ENCODE data around the gene ABCC9.

ABCC9 gene

DNA sequence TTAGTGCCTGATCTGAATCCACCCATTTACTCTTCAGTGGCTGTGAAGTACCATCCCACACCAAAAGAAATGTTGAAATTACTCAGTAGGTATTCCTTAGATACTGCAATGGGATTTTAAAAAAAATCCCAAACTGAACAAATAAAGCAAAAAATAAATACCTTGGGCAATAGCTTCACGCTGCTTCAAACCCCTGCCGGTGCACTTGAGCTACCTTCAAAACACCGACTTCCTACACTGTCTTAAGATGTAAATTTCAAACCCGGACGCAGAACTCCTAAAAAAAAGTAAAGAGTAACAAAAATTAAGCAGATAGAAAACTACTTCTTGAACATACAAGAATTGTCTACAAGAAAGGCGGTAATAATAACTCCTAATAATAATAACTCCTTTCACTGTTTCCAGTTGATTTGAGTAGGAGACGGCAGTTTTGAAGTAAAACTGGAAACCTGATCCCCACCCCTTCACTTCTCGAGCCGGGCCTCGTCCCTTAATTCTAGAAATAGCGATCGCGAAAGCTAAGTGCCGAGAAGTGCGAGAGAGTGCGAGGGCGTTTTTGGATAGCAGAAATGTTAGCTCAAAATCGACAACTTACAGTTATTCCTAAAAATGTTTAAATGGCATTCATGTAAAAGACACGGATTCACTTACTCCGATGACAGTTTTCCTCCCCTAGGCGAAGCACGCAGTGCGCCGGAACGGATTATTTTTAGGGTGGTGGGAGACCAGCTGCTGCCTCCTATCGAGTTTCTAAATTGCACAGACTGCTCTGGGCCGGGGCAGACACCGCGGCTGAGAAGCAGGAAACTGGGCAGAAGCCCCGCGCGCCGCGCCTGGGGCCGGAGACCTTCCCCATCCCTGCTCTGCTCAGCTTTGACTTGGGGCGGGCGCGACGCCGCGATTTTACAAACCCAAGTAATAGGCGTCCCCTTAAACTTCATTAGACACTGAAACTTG is at the start of gene ABCC9:
ABCC9 (minus strand) TSS at position 878 of the 957 bp plus-strand sequence. CDS start 4,752 bp downstream, outside the sequence.
- DNase-seq = no peak

DNA sequence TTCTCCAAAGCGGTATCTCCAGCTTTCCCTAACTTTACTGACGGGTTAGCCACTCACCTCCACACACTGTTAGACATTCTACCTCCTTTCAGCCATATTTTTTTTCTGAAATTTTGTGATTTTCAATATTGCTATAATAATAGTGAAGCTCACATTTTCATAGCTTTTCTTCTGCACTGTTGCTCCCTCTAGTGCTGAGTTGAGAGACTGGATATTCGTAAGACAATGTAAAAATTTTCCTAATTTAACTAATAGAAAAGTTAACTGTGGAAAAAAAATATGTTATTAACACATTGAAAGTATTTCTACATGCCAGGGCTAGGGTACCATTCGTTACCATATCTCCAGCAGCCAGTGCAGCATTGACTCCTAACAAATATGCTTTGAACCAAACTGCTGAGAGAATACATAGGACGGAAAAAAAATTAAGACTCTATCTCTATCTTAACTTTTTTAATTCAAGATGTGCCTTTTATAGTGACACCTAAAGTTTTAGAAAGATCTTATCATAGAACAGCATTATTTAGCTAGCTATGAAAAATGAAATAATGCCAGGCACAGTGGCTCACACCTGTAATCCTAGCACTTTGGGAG is 48.7 kb upstream of the ABCC9 start:
- DNase-seq = no peak

DNA sequence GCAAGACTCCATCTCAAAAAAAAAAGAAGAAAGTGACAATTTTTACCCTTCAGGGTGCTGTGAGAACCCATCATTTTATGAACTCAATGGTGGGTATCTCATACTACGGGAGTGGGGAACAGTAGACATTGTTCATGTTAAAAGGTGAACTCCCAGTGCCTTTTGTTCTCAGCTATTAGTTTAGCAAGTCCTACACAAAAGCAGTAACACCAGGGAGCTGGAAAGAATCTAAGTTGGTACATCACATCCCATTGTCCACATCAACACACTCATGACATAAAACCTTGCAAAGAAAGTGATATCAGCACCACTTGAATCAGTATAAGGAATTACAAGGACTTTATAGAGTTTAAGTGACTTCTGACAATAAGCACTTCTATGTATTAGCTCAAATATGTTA is 47.4 kb upstream of the ABCC9 start:
- no peak for DNase-seq

DNA sequence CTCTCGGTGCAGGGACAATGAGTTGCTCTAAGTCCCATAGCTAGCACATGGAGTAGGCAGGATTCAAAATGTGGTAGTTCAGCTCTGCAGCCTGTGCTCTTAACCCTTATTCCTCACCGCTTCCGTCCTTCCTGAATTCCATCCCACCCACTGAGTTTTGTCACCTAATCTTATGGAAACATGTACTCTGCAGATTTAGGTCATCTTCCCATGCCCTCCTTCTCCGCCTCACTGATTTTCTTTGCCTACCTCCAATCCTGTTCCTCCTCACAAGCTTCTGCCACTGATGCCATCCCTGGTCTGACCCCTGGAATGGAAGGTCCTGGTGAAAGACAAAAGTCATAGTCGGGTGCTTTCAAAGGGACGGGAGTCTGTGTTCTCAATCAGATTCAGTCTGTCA is 46.5 kb upstream of the ABCC9 start:
- no peak for DNase-seq

DNA sequence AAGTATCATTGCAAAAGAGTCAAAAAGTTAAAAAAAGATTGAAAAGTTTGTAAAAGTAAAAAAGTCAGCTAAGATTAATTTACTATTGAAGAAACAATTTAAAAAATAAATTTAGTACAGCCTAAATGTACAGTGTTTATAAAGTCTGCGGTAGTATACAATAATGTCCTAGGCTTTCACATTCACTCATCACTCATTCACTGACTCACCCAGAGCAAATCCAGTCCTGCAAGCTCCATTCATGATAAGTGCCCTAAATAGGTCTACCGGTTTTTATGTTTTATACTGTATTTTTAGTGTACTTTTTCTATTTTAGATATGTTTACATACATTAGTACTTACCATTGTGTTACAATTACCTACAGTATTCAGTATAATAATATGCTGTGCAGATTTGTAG is 43.9 kb upstream of the ABCC9 start:
- DNase-seq = no peak

DNA sequence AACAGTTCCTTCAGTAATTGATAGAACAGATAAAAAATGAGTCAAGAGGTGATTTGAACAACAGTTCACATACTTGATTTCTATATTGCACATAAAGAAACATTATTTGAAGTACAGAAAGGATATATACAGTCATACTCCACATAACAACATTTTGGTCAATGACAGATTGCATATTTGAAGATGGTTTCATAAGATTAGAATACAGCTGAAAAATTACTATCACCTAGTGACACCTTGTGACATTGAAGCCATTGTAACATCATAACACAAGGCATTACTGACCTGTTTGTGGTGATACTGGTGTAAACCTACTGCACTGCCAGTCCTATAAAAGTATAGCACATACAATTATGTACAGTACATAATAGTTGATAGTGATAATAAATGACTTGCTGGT is 43.1 kb upstream of the ABCC9 start:
- no peak for DNase-seq

DNA sequence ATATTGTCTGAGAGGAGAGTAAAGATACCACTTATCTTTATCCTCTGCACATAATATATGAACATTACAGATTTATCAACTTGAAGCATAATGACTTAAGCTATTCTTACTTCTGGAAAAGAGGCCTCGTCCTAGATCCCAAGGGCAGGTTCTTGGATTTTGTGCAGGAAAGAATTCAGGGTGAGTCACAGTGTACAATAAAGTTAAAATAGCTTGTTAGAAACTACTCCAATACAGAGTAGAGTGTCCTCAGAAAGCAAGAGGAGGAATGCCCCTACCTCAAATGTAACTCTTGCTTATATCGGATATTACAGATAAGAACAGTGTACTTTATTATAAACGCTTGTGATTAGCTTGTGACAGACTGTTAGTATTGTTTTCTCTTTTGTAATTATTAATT is 41.9 kb upstream of the ABCC9 start:
- DNase-seq = no peak

DNA sequence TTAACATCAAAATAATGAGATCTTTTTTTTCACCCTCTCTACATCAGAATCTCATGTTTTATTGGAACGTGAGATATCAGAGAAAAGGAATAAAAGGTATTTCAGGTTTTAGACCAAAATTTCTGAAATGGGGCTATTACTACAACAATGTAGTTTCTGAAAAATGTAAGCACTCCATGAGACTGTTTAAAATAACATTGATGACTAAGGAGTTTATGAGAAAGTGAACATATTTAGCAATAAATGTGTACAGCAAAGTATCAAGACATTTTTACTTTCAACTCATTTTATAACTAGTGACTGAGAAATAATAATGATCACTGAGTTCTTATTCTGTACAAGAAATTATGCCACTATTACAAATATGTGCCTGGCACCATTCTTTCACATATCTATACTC is 39.3 kb upstream of the ABCC9 start:
- DNase-seq = no peak

DNA sequence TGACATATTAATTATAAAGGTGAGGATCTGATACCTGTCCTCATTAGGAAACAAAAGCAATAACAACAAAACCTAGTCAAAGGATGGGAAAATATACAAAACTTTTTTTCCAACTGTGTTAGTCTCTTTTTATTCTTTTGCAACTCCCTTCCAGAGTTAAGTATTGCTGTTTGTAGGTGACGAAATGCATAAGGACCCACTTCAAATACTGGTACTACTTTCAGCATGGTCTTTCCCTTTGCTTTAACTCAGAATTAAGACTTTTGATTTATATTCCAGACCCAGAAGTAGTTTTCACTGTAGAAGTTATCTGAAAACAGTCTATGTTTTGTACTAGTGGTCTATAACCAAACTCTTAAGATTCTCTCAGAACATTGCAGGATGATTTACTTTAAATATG is 34.1 kb upstream of the ABCC9 start:
- DNase-seq = no peak

DNA sequence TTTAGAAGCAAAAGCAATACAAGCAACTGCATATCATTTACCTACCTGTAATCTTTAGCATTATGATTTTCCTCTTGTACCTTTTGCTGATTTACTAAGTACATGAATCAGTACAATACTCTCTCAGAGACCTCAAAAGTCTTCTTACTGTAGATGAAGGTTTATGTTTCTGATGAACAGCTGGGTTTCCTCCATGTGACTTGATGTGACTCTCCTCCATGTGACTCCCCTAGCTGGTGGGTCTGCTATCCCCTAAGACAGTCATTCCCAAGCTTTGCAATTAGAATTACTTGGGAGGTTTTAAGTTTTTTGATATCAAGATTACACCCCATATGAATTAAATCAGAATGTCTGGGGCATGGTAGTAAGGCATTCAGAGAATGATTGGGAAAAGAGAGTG is 32.0 kb upstream of the ABCC9 start:
- no peak for DNase-seq

DNA sequence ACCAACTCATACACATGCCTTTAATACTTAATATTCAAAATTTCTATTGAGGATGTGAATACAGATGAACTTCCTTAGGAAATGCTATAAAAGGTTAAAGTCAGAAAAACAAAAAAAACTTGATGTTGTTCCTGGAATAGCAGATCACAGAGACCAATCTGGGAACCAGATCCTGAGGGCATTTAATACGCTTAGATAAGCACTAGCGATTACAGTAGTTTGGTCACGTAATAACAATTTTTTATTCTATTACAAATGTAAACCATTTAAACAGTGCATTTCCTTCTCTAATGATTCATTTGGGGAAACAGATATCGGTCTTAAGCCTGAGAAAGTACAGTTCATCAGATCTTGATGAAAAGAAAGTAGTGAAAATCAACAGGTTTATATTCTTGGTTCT is 30.8 kb upstream of the ABCC9 start:
- no peak for DNase-seq

DNA sequence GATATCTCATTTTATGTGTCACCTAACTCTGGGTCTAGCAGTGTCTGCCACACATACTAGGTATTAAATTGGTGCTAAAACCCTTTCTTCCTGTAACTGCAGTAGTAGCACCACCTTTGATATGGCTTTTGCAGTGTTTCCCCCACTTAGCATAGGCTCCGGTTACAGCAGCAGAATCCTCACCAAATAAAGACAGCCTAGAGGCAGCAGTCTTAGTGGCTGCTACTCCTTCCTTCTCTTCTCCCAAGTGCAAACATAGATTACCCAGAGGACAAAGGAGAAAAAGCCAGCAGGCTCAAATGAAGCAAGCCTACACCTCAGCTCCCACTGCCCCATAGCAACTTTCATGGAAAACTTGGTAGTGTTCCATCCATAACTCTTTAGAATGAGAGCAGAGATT is 30.1 kb upstream of the ABCC9 start:
- DNase-seq = no peak

DNA sequence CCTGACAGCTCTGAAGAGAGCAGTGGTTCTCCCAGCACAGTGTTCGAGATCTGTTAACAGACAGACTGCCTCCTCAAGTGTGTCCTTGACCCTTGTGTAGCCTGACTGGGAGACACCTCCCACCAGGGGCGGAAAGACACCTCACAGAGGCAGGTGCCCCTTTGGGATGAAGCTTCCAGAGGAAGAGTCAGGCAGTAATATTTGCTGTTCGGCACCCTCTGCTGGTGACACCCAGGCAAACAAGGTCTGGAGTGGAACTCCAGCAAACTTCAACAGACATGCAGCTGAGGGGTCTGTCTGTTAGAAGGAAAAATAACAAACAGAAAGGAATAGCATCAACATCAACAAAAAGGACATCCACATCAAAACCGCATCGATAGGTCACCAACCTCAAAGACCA is 21.6 kb upstream of the ABCC9 start:
- no peak for DNase-seq

DNA sequence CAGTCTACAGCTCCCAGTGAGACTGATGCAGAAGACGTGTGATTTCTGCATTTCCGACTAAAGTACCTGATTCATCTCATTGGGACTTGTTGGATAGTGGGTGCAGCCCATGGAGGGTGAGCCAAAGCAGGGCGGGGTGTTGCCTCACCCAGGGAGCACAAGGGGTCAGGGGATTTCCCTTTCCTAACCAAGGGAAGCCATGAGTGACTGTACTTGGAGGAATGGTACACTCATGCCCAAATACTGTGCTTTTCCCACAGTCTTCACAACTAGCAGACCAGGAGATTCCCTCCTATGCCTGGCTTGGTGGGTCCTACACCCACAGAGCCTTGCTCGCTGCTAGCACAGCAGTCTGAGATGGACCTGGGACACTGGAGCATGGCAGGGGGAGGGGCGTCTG is 21.0 kb upstream of the ABCC9 start:
- no peak for DNase-seq

DNA sequence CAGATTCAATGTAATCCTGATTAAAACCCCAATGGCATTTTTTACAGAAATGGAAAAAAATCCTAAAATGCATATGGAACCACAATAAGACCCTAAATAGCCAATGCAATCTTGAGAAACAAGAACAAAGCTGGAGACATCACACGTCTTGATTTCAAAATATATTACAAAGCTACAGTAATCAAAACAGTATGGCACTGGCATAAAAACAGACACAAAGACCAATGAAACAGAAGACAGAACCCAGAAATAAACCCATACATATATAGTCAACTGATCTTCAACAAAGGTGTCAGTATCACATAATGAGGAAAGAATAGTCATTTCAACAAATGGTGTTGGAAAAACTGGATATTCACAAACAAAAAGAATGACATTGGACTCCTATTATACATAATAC is 9.4 kb upstream of the ABCC9 start:
- DNase-seq = no peak

DNA sequence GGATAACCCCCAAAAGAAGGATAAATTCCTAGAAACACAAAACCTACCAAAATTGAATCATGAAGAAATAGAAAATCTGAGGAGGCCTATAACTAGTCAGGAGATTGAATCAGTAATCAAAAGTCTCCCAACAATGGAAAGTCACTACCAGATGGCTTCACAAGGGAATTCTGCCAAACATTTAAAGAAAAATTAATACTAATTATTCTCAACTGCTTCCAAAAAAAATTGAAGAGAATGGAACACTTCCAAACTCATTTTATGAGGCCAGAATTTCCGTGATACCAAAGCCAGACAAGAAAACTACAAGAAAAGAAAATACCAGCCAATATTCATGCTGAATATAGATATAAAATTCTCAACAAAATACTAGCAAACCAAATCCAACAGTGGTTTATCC is 7.8 kb upstream of the ABCC9 start:
- DNase-seq = no peak

DNA sequence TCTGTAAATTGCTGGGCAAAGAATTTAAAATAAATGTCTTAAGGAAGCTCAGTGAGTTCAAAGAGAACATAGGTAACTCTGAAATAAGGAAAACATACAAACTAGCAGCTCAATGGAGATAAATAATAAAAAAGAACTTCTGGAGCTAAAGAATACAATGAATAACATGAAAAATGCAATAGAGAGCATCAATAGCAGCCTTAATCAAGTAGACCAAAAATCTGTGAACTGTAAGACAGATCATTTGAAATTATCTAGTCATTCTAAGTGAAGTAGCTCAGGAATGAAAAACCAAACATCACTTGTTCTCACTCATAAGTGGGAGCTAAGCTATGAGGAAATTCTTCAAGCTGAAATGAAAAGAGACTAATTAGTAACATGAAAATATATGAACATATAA is 5.8 kb upstream of the ABCC9 start:
- no peak for DNase-seq

DNA sequence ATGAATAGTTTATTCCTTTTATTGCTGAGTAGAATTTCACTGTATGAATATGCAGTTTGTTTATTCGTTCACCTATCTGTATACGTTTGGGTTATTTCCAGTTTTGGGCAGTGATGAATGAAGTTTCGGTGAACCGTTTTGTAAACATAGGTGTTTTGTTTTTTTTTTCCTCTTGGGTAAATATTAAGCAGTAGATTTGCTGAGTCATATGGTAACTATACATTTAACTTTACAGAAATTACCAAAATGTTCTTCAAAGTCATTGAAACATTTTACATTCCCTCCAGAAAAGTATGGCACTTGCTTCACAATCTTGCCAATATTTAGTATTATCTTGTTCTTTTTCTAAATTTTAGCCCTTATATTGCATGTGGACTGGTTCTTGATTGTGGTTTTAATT is 3.8 kb upstream of the ABCC9 start:
- DNase-seq = no peak

DNA sequence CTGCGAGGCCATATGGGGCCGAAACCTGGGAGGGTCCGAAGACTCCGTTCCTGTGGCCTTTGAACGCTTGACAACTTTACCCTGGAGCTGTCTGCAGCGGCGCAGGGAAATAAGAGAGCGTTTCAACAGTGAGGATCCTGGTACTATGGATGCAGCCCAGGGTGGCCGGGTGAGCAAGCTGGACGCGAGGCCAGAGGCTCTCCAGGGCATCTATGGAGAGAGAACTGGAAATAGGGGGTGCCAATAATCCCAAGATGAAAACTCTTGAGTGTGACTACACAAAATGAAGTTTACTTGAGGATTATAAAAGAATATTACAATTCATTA is 1.1 kb upstream of the ABCC9 start:
- no peak for DNase-seq

DNA sequence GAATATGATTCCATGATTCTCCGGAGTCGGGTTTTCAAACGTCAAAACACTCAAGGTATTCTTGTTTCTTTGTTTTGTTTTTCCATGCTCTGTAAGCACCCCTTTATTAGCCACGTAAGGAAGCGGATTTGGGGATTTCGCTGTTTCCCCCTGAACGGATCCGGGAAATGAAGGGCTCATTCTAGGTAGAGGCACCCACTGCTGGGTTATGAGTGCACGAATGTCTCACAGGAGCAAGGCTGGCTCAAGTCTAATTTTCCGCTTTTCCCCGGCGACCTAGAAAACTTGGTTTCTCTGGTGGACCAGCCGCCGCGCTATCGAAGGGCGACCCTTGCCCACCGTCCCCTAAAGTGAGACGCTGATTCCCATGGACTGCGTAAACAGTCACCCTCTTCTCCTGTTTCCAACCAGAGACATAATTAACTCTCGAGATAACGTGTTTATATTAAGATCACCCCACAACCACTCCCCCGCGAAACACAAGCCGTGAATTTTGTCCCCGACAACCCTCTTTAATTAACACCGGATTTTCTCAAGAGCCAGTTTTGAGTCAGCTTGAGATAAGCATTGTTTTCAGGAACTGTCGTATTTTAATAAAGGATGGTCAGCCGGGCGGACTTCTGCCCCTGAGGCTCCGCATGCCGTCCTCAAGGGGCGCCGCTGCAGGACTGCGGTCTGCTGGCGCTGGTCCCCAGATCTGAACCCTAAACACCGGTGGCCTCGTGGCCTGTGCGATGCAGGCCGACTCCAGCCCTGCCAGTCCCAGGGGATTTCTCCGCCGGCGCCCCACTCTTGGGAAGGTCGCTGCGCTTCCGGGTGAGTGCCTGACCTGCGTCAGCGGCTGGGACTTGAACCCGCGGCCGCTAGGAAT is 515 bp upstream of the ABCC9 start:
- no peak for DNase-seq

DNA sequence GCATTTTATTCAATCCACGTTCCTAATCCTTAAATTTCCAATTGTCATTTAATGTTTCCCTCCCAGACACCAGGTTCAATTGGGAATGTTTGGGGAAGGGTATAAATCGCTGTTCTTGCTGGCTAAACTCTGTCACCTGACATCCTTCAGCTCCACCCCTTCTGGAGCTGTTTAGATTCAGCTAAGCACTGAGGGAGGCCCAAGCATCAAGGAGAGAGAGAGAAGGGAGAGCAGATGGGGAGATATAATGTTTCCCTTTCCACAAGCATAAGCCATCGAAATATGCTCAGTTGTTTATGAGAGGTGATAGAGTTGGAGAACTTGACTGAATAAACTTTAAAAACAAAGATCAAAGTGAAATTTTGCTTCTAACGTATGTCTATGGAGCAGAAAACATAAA is 1.8 kb downstream of the ABCC9 start:
- no peak for DNase-seq

DNA sequence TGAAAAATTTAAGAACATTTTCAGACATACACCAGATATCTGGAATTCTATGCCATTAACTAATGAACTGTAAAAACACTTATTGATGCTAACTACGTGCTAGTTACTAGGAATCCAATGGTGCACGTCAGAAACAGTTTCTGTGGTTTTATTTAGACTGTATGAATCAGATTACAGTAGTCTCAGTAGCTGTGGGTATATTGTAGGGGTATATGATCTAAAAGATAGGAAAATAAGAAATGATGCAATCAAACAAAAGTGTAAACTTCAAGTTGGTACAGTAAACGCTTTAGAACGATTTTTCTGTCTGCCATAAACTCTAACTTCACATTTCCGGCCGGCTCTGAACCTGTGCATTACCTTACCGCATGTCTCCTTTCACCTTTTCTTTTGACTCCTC is 2.3 kb downstream of the ABCC9 start:
- no peak for DNase-seq

DNA sequence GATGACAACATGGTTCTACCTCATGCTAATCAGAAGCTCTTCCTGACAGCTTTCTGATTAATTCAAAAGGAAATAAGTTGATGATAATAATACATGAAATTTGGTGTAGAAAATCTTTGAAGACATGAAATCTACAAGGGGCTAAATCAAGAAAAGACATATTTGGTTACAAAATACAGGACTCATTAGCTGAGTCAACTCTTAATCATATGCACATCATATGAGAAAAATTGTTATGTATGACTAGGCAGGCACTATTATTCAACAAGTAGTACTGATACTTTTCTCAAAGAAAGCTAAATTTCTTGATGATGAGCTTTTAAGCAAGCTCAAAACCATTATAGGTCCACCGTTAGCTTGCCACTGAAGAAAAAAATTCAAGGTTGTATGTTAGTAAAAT is 7.1 kb downstream of the ABCC9 start:
- no peak for DNase-seq

DNA sequence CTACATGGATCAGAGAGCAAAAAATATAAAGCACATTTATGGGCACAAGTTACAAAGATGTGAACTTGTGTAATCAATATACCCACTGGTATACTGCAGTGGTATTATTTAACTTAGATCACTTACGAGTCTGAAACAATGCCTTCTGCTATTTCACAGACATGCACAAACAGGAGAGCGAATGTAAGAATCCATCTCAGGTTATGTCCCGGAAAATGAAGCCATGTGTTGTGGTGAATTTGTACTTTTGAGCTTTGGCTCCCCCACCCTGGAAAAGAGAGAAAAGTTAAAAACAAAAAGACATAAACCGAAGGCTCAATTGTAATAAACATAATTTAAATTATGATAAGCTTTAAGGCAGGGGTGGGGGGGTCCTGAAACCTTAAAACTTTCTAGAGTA is 7.6 kb downstream of the ABCC9 start:
- no peak for DNase-seq
